B cell (primary cell): ENCODE measurements around the gene FSIP1. TPM values are rescaled to one million over a fixed set of nuclear protein-coding genes. Genes with fewer than 3 reads are reported as not detected.

Source experiments
- ATAC-seq: fragments of 200-7000 bp; cut with Tn5 transposase; one replicate; pipeline ENCODE4 v1.10.0; 2021; ENCODE audit warnings: low read depth, mild to moderate bottlenecking, moderate number of reproducible peaks, moderate library complexity
- CTCF ChIA-PET: fragments of 350-600 bp; sonication (Branson Sonifier 250); formaldehyde crosslinking; loops from one replicate; lab custom pipeline; 2021; ENCODE audit warnings: antibody characterized with exemption, inconsistent platforms; lab: Charles Lee
- POLR2A ChIA-PET: fragments of 350-600 bp; sonication (Branson Sonifier 250); formaldehyde crosslinking; loops from one replicate; lab custom pipeline; 2021; ENCODE audit warnings: antibody characterized with exemption; lab: Charles Lee
- DNase-seq: peaks from one replicate; pipeline ENCODE4 v3.0.0; 2013
- H2AFZ ChIP-seq: 2 replicates; pipeline ENCODE4 v1.6.1; 2012; ENCODE audit warnings: mild to moderate bottlenecking, low read depth, low read length; ENCODE audit not compliant: insufficient read depth, poor library complexity, severe bottlenecking
- H3K27ac ChIP-seq, 2 donors: 1 replicate in 1 of 2; 2 replicates in 1 of 2; pipeline ENCODE4 v1.5.1; 2012 to 2013; ENCODE audit warnings: low read length in 2 of 2, mild to moderate bottlenecking in 2 of 2, moderate library complexity in 1 of 2
- H3K27me3 ChIP-seq, 4 experiments: fragments of 200-600 bp in 1 of 4; sonication (generic) in 1 of 4; replicated peaks in 1 of 4; 1 replicate in 2 of 4; 2 replicates in 2 of 4; pipeline versions ENCODE4 v1.6.1 to v1.7.0; 2013 to 2016; ENCODE audit warnings: low read length in 3 of 4, mild to moderate bottlenecking in 2 of 4, mixed read lengths in 1 of 4, moderate library complexity in 1 of 4; ENCODE audit not compliant: insufficient read depth in 4 of 4, control insufficient read depth in 3 of 4; ENCODE audit errors: control extremely low read depth in 1 of 4
- H3K36me3 ChIP-seq, 2 experiments: replicated peaks in 1 of 2; 1 replicate in 1 of 2; 2 replicates in 1 of 2; pipeline versions ENCODE4 v1.6.1 to v1.7.1; 2013; ENCODE audit warnings: low read length in 1 of 2; ENCODE audit not compliant: insufficient read depth in 2 of 2, control insufficient read depth in 1 of 2; ENCODE audit errors: control extremely low read depth in 1 of 2, extremely low read depth in 1 of 2
- H3K4me1 ChIP-seq, 2 donors: fragments of 200-600 bp in 1 of 2; sonication (generic) in 1 of 2; 1 replicate in 1 of 2; 2 replicates in 1 of 2; pipeline versions ENCODE4 v1.5.1 to v1.6.1; 2013 to 2017; ENCODE audit warnings: low read length in 2 of 2; ENCODE audit not compliant: control insufficient read depth in 2 of 2, insufficient read depth in 2 of 2
- H3K4me2 ChIP-seq: replicated peaks from 2 replicates; pipeline ENCODE3; 2012; ENCODE audit warnings: mild to moderate bottlenecking, low read depth, low read length; ENCODE audit not compliant: poor library complexity, severe bottlenecking
- H3K4me3 ChIP-seq, 5 experiments: fragments of 200-600 bp in 1 of 5; sonication (generic) in 1 of 5; 1 replicate in 3 of 5; 2 replicates in 2 of 5; pipeline versions ENCODE4 v1.5.1 to v1.7.0; 2011 to 2016; ENCODE audit warnings: low read length in 4 of 5, mild to moderate bottlenecking in 4 of 5, low read depth in 2 of 5, control low read depth in 1 of 5, moderate library complexity in 1 of 5; ENCODE audit not compliant: insufficient read depth in 1 of 5; ENCODE audit errors: control extremely low read depth in 1 of 5, extremely low read depth in 1 of 5
- H3K79me2 ChIP-seq: fragments of 200-600 bp; sonication (generic); one replicate; pipeline ENCODE4 v1.6.0; 2016; ENCODE audit warnings: low read length; ENCODE audit not compliant: control insufficient read depth, insufficient read depth
- H3K9ac ChIP-seq: fragments of 200-600 bp; sonication (generic); 2 replicates; pipeline ENCODE4 v1.6.1; 2017; ENCODE audit warnings: mild to moderate bottlenecking, low read length, moderate library complexity
- H3K9me3 ChIP-seq, 3 donors: one replicate each; pipeline versions ENCODE4 v1.6.1 to v1.7.1; 2013; ENCODE audit warnings: low read length in 2 of 3; ENCODE audit not compliant: control insufficient read depth in 2 of 3, insufficient read depth in 1 of 3; ENCODE audit errors: control extremely low read depth in 1 of 3
- H4K20me1 ChIP-seq: 2 replicates; pipeline ENCODE4 v1.6.0; 2012; ENCODE audit warnings: mild to moderate bottlenecking, low read length; ENCODE audit not compliant: insufficient read depth, control insufficient read depth, poor library complexity, severe bottlenecking
- H3K27ac Mint-ChIP-seq: one replicate; pipeline ENCODE4 v1.8.0; 2021; ENCODE audit warnings: mixed read lengths
- H3K27me3 Mint-ChIP-seq: one replicate; pipeline ENCODE4 v1.8.0; 2021; ENCODE audit warnings: mixed read lengths
- H3K4me1 Mint-ChIP-seq: one replicate; pipeline ENCODE4 v1.8.0; 2021; ENCODE audit warnings: mixed read lengths
- H3K4me3 Mint-ChIP-seq: one replicate; pipeline ENCODE4 v1.8.0; 2021; ENCODE audit warnings: mixed read lengths
- H3K9me3 Mint-ChIP-seq: one replicate; pipeline ENCODE4 v1.8.0; 2022; ENCODE audit warnings: mixed read lengths; ENCODE audit not compliant: insufficient read depth
- EZH2 ChIP-seq: IDR thresholded peaks from 2 replicates; pipeline ENCODE4 v1.6.1; 2012; ENCODE audit warnings: borderline replicate concordance, low read depth, mild to moderate bottlenecking, moderate library complexity, low read length; ENCODE audit not compliant: insufficient read depth, poor library complexity, severe bottlenecking
- WGBS: methylation state at CpG from one replicate; pipeline ENCODE4 v1.1.5; 2013; ENCODE audit warnings: missing lambda C conversion rate; ENCODE audit not compliant: insufficient coverage; 5-methylcytosine and 5-hydroxymethylcytosine counted together
- intact Hi-C: fragments of 100-400 bp; cut with micrococcal nuclease; formaldehyde crosslinking; loops from one replicate; pipeline ENCODE4 v1.10.0; 2022
- polyA plus RNA-seq: library from polyadenylated mRNA; depleted of rRNA; stranded (reverse); fragments of >200 nt; gene quantifications from 2 replicates; pipeline ENCODE4 v1.2.3, GENCODE V29; 2012
- total RNA-seq, 2 donors: library from RNA; stranded (reverse); fragments of 120-200 nt in 1 of 2; gene quantifications; 1 replicate in 1 of 2; 2 replicates in 1 of 2; pipeline versions ENCODE4 v1.2.3 to v1.2.4, GENCODE V29; 2013 to 2022
- TF ChIP-seq, protein P1 (sequence below): fragments of 200-600 bp; IDR thresholded peaks from one replicate; pipeline ENCODE4 v1.8.0; 2022; ENCODE audit warnings: antibody characterized with exemption, mild to moderate bottlenecking

The FSIP1 gene
- total and polyA plus RNA-seq, 2 donors (not counting 1 experiment from before 2014, with no cell fraction given): 0.19 to 0.49 TPM

- Histone ChIP-seq H3K4me1 (no peaks in the 10 kb centered on the region), H3K27ac (no peak overlapping the region), H3K79me2 (no peaks in the 10 kb centered on the region), H3K9ac (no peak overlapping the region), H2AFZ (no peak overlapping the region), H3K4me2 (no peak overlapping the region), H3K9me3 (no peaks in the 10 kb centered on the region), H3K4me3 (no peak overlapping the region), H4K20me1 (no peaks in the 10 kb centered on the region), H3K36me3 (no peaks in the 10 kb centered on the region), H3K27me3 (no peaks in the 10 kb centered on the region)
- ChIA-PET CTCF (no interaction called here), POLR2A (no interaction called here)
- ATAC-seq (no peak), DNase-seq (no peak)
- TF ChIP-seq, protein P1, sequence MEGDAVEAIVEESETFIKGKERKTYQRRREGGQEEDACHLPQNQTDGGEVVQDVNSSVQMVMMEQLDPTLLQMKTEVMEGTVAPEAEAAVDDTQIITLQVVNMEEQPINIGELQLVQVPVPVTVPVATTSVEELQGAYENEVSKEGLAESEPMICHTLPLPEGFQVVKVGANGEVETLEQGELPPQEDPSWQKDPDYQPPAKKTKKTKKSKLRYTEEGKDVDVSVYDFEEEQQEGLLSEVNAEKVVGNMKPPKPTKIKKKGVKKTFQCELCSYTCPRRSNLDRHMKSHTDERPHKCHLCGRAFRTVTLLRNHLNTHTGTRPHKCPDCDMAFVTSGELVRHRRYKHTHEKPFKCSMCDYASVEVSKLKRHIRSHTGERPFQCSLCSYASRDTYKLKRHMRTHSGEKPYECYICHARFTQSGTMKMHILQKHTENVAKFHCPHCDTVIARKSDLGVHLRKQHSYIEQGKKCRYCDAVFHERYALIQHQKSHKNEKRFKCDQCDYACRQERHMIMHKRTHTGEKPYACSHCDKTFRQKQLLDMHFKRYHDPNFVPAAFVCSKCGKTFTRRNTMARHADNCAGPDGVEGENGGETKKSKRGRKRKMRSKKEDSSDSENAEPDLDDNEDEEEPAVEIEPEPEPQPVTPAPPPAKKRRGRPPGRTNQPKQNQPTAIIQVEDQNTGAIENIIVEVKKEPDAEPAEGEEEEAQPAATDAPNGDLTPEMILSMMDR: no peak
- no peak for TF ChIP-seq EZH2
- 91% methylated on average over 3 of the region's 4 CpGs for WGBS
- Mint-ChIP-seq H3K27ac (no peak overlapping the region), H3K27me3 (no peaks in the 10 kb centered on the region), H3K4me3 (no peak overlapping the region), H3K9me3 (no peaks in the 10 kb centered on the region), H3K4me1 (no peaks in the 10 kb centered on the region)
- intact Hi-C loops: no loop called here
These were observed 72.7 kb downstream of the FSIP1 start for GRCh38 chr15:39709941-39710340.

DNA sequence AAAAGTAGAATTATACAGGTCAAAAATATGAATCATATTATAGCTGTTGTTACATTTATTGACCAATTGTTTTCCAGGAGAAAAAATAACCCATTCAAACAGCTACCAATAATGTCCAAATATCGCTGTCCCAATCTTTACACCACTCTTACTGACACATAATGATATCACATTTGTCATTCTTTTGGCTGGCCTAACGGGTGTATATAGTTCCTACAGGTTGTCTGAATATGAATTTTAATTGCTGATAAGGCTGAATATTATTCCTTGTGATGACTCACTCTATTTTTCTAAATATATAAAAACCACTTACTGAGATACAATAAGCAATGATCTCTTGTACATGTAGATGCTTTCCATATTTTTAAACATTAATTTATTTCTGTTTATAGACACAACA is 76.4 kb downstream of the FSIP1 start:
- peaks cover 0 to 4% (median 0%) of the 10 kb centered on the region in 4 experiments for H3K27me3 ChIP-seq
- ATAC-seq (no peak), DNase-seq (no peak)
- H3K4me3 ChIP-seq: no peak overlapping the region
- Mint-ChIP-seq H3K27ac (no peak overlapping the region), H3K9me3 (no peaks in the 10 kb centered on the region), H3K27me3 (no peaks in the 10 kb centered on the region), H3K4me3 (no peak overlapping the region), H3K4me1 (no peaks in the 10 kb centered on the region)
- H3K79me2 ChIP-seq: no peaks in the 10 kb centered on the region
- intact Hi-C loops: no loop called here
- H3K27ac ChIP-seq: no peak overlapping the region
- H4K20me1 ChIP-seq: no peaks in the 10 kb centered on the region
- H3K4me2 ChIP-seq: no peak overlapping the region
- no peak for TF ChIP-seq EZH2
- TF ChIP-seq, protein P1: no peak
- no CpG with 5 or more reads among the region's 2 CpGs for WGBS
- no peaks in the 10 kb centered on the region for H3K4me1 ChIP-seq
- H3K36me3 ChIP-seq: no peaks in the 10 kb centered on the region
- H2AFZ ChIP-seq: no peak overlapping the region
- no peaks in the 10 kb centered on the region for H3K9me3 ChIP-seq
- ChIA-PET CTCF (no interaction called here), POLR2A (no interaction called here)
- no peak overlapping the region for H3K9ac ChIP-seq
